ENCODE measurements around the gene PARD3B.

The PARD3B gene

GRCh38 chr2:205590759-205591158 is 1045.5 kb downstream of the PARD3B start:
- peak; percentile 2 for DNase-seq

GRCh38 chr2:205593891-205594290 is 1048.6 kb downstream of the PARD3B start:
- no peak for DNase-seq

GRCh38 chr2:205596581-205596980 is 1051.3 kb downstream of the PARD3B start:
- no peak for DNase-seq

- DNase-seq = no peak
Observed at GRCh38 chr2:205605638-205606304, 1060.5 kb downstream of the PARD3B start.

- DNase-seq = no peak
Observed at GRCh38 chr2:205607146-205607545, 1061.9 kb downstream of the PARD3B start.

GRCh38 chr2:205609113-205609512 is 1063.8 kb downstream of the PARD3B start:
- DNase-seq = no peak

GRCh38 chr2:205610437-205610836 is 1065.2 kb downstream of the PARD3B start:
- no peak for DNase-seq

- no peak for DNase-seq
Observed at GRCh38 chr2:205612636-205613035, 1067.4 kb downstream of the PARD3B start.

GRCh38 chr2:205613970-205614559 is 1068.8 kb downstream of the PARD3B start:
- no peak for DNase-seq

- DNase-seq = no peak
Observed at GRCh38 chr2:205614965-205615364, 1069.7 kb downstream of the PARD3B start.

- DNase-seq = no peak
Observed at GRCh38 chr2:205617905-205618304, 1072.6 kb downstream of the PARD3B start.

GRCh38 chr2:205619600-205619999 is 1074.3 kb downstream of the PARD3B start:
- no peak for DNase-seq

GRCh38 chr2:205627085-205627484 is 1081.8 kb downstream of the PARD3B start:
- DNase-seq = no peak

GRCh38 chr2:205628422-205628821 is 1083.1 kb downstream of the PARD3B start:
- DNase-seq = no peak

- no peak for DNase-seq
Observed at GRCh38 chr2:205629091-205629776, 1084.0 kb downstream of the PARD3B start.

- no peak for DNase-seq
Observed at GRCh38 chr2:205633994-205634393, 1088.7 kb downstream of the PARD3B start.

- DNase-seq = no peak
Observed at GRCh38 chr2:205636549-205637319, 1091.5 kb downstream of the PARD3B start.

GRCh38 chr2:205637320-205637602 is 1092.0 kb downstream of the PARD3B start:
- DNase-seq = no peak

- no peak for DNase-seq
Observed at GRCh38 chr2:205637779-205638503, 1092.7 kb downstream of the PARD3B start.

- DNase-seq = no peak
Observed at GRCh38 chr2:205640716-205641115, 1095.4 kb downstream of the PARD3B start.

- DNase-seq = no peak
Observed at GRCh38 chr2:205642599-205643356, 1097.5 kb downstream of the PARD3B start.

- DNase-seq = no peak
Observed at GRCh38 chr2:205643391-205643885, 1098.2 kb downstream of the PARD3B start.
